GM12874 (cell line): ENCODE measurements around the gene EVC.

ENCODE experiments used
- TF ChIP-seq, protein P1 (sequence below): IDR thresholded peaks from 2 replicates; pipeline ENCODE4 v1.5.1; 2011; ENCODE audit warnings: low read depth, mild to moderate bottlenecking, control low read depth, low read length, moderate library complexity; ENCODE audit not compliant: insufficient read depth

Gene EVC

DNA sequence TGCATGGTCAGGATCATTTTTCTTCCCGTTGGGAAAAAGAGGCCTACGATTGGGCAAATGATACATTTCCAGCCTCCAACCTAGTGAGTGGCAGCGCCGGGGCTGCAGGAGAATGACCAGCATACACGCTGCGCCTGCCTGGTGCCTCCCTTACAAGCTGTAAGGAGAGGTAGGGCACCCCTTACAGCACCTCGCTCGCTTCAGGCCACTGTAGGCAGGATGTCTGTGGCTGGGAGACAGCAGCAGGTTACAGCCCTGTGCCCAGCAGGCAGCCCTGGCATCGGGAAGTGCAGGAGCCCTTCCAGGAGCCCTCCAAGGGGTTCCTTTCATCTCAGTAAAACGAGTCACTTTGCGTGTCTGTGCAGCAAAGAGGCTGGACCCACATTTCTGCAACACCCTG is 88.4 kb downstream of the EVC start:
- TF ChIP-seq, protein P1, sequence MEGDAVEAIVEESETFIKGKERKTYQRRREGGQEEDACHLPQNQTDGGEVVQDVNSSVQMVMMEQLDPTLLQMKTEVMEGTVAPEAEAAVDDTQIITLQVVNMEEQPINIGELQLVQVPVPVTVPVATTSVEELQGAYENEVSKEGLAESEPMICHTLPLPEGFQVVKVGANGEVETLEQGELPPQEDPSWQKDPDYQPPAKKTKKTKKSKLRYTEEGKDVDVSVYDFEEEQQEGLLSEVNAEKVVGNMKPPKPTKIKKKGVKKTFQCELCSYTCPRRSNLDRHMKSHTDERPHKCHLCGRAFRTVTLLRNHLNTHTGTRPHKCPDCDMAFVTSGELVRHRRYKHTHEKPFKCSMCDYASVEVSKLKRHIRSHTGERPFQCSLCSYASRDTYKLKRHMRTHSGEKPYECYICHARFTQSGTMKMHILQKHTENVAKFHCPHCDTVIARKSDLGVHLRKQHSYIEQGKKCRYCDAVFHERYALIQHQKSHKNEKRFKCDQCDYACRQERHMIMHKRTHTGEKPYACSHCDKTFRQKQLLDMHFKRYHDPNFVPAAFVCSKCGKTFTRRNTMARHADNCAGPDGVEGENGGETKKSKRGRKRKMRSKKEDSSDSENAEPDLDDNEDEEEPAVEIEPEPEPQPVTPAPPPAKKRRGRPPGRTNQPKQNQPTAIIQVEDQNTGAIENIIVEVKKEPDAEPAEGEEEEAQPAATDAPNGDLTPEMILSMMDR: no peak

DNA sequence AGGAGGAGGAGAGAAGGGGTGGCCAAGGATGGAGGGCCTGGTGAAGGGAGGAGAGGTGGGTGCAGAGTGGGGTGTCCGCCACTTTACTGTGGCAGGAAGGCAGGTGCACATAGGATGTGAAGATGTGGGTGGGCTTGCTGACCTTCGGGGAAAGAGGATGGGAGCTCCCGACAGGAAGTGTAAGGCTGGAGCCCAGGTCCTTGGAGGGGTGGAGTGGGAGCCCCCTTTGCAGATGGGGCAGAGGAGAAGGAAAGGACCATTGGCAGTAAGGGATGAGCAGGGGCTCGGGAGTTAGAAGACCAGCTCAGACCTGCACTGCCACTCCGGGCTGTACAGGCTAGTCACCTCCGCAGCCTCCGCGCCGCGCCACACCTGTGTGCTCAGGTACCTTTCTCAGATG is 89.5 kb downstream of the EVC start:
- TF ChIP-seq, protein P1: no peak

DNA sequence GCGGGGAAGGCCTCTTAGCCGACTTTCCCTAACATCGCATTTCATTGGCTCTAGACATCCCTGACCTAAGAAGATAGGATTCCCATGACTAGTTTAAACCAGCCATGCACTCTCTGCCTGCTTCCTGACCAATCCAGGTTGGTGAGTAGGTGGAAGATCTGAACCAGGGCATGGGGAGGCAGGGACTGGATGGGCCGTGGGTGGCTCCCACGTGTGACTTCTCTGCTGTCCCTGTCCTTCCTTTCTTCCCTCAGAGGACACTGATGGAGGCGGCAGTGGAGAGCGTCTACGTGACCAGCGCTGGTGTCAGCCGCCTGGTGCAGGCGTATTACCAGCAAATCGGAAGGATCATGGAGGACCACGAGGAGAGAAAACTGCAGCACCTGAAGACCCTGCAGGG is 90.7 kb downstream of the EVC start:
- TF ChIP-seq, protein P1: no peak

DNA sequence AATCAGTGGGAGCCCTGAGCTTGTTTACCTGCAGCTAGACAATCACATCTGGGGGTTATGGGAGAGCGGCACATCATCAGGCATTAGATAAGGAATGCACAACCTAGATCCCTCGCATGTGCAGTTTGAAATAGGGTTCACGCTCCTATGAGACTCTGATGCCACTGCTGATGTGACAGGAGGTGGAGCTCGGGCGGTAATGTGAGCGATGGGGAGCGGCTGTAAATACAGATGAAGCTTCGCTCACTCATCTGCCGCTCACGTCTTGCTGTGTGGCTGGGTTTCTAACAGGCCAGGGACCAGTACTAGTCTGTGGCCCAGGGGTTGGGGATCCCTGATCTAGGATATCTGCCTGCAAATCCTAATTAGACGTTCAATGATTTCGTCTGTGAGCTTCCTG is 91.6 kb downstream of the EVC start:
- TF ChIP-seq, protein P1: no peak

DNA sequence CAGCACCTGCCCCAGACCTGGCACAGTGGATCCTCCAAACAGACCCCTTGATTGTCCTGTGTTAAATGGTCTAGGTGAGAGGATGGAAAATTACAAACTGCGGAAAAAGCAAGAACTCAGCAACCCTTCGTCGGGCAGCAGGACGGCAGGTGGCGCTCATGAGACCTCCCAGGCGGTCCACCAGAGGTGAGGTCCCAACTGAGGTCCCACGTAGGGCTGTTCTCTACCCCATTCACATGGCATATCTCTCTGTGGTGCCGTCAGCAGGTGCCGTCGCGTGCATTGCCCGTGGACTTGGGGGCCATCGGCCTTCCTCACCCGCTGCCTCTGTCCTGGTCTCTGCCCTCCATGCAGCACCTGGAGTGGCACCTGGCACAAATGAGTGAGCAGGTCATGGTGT is 93.7 kb downstream of the EVC start:
- TF ChIP-seq, protein P1: no peak

DNA sequence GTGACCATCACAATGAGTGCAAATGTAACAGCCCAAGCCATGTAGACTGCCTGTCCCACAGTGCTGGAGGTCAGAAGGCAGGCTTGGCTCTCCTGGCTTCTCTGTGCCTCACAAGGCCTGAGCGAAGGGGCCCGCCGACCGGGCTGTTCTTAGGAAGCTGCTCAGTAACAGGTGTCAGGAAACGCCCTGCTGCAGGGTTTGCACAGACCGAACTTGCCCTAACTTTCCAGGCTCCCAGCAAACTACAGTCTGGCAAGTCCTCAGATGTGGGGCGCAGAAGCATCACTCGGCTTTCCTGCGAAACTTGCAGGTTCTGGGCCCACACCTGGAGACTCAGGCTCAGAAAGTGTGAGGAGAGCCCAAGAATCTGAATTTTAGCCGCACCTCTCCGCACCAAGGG is 94.3 kb downstream of the EVC start:
- TF ChIP-seq, protein P1: no peak

DNA sequence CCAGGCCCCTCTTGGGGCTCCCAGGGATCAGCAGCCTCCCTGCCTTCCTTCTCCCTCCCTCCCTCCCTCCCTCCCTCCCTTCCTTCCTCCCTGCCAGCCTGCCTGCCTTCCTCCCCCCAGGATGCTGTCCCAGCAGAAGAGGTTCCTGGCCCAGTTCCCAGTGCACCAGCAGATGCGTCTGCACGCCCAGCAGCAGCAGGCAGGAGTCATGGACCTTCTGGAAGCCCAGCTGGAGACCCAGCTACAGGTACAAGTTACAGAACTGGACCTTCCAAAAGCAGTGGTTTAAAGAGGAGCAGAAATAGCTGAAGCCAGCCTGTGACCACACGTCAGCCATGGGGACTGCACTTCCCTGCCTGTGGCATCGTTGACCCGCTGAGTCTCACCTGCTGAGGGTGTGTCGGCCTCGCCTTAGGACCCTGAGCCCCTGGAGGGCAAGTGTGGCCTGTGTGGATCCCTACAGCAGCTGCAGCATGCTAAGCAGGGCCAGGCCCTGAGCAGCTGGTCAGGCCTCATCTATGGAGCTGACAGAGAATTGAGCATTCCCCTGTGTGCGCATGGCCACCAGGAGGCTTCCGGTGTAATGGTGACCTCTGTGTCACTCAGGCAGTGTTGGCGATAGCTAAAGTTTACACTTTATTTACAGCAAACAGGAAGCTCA is 97.2 kb downstream of the EVC start:
- TF ChIP-seq, protein P1: no peak
